Ishikawa (cell line): ENCODE data around the gene GPX4.

ENCODE experiments used
- CEBPB ChIP-seq: IDR thresholded peaks from 2 replicates; pipeline ENCODE4 v1.6.1; 2012
- CREB1 ChIP-seq: IDR thresholded peaks from 2 replicates; pipeline ENCODE4 v1.6.1; 2012; ENCODE audit warnings: low read depth
- EGR1 ChIP-seq: IDR thresholded peaks from 2 replicates; pipeline ENCODE4 v1.6.1; 2012
- EP300 ChIP-seq: IDR thresholded peaks from 2 replicates; pipeline ENCODE4 v1.6.1; 2012; ENCODE audit warnings: borderline replicate concordance
- FOXM1 ChIP-seq: IDR thresholded peaks from 2 replicates; pipeline ENCODE4 v1.6.1; 2012; ENCODE audit warnings: low read depth, borderline replicate concordance
- MAX ChIP-seq: IDR thresholded peaks from 2 replicates; pipeline ENCODE4 v1.6.1; 2012
- NFIC ChIP-seq: IDR thresholded peaks from 2 replicates; pipeline ENCODE4 v1.6.1; 2012
- RAD21 ChIP-seq: IDR thresholded peaks from 2 replicates; pipeline ENCODE4 v1.6.1; 2012; ENCODE audit warnings: low read depth
- REST ChIP-seq: IDR thresholded peaks from 2 replicates; pipeline ENCODE4 v1.6.1; 2012; ENCODE audit warnings: low read depth, mild to moderate bottlenecking
- TAF1 ChIP-seq: IDR thresholded peaks from 2 replicates; pipeline ENCODE4 v1.6.1; 2012; ENCODE audit warnings: low read depth, mild to moderate bottlenecking
- TCF12 ChIP-seq: IDR thresholded peaks from 2 replicates; pipeline ENCODE4 v1.6.1; 2012; ENCODE audit warnings: low read depth
- TEAD4 ChIP-seq: IDR thresholded peaks from 2 replicates; pipeline ENCODE4 v1.6.1; 2012
- USF1 ChIP-seq: IDR thresholded peaks from 2 replicates; pipeline ENCODE4 v1.6.1; 2012
- YY1 ChIP-seq: IDR thresholded peaks from 2 replicates; pipeline ENCODE4 v1.6.1; 2012; ENCODE audit warnings: low read depth
- ZBTB7A ChIP-seq: IDR thresholded peaks from 2 replicates; pipeline ENCODE4 v1.6.1; 2012; ENCODE audit warnings: low read depth

The GPX4 gene

GRCh38 chr19:1085053-1085658 is 18.6 kb upstream of the GPX4 start:
- TF ChIP-seq TCF12 (no peak), EGR1 (no peak), ZBTB7A (no peak), TAF1 (no peak), TEAD4 (no peak), FOXM1 (no peak), YY1 (no peak), CREB1 (no peak), RAD21 (no peak), USF1 (no peak), MAX (no peak), REST (no peak), EP300 (no peak), NFIC (no peak), CEBPB (no peak)

GRCh38 chr19:1085676-1086442 is 17.9 kb upstream of the GPX4 start:
- no peak for TF ChIP-seq MAX
- no peak for TF ChIP-seq YY1
- no peak for TF ChIP-seq NFIC
- TF ChIP-seq FOXM1, result no peak
- TF ChIP-seq USF1, result no peak
- no peak for TF ChIP-seq TCF12
- no peak for TF ChIP-seq TAF1
- no peak for TF ChIP-seq ZBTB7A
- no peak for TF ChIP-seq EP300
- TF ChIP-seq REST, result no peak
- TF ChIP-seq EGR1, result no peak
- no peak for TF ChIP-seq TEAD4
- no peak for TF ChIP-seq CREB1
- no peak for TF ChIP-seq RAD21

DNA sequence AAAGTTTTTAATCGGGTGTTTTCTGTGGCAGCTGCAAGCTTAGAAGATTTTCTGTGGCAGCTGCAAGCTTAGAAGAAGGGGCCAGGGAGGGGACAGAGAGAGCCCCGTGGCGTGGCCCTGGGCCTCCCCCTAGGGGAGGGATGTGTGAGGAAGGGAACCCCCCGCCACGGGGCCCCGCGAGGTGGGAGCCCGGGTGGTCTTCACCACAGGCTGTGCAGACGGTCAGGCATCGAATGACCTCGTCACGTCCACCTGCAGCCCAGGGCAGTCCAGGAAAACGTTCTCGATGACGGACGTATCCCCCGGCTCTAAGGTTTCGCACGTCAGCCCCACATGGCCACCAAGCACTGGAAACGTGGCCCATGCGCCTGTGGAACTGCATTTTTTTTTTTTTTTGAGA is 17.2 kb upstream of the GPX4 start:
- TF ChIP-seq RAD21, result no peak
- TF ChIP-seq USF1, result no peak
- no peak for TF ChIP-seq YY1
- TF ChIP-seq NFIC, result no peak
- no peak for TF ChIP-seq CREB1
- no peak for TF ChIP-seq TAF1
- no peak for TF ChIP-seq TCF12
- TF ChIP-seq TEAD4, result no peak
- no peak for TF ChIP-seq EGR1
- no peak for TF ChIP-seq EP300
- no peak for TF ChIP-seq FOXM1
- no peak for TF ChIP-seq REST
- no peak for TF ChIP-seq ZBTB7A
- no peak for TF ChIP-seq CEBPB
- no peak for TF ChIP-seq MAX
